Measurements from ENCODE around the gene NUDT13. TPM values are rescaled to one million over a fixed set of nuclear protein-coding genes. Genes with fewer than 3 reads are reported as not detected.

Gene NUDT13
- total and polyA plus RNA-seq, 2 donors (not counting 1 experiment from before 2014, with no cell fraction given), result 2.5 to 4.5 TPM

- H3K27ac Mint-ChIP-seq, result peak overlapping the region; percentile 86
- no peak for TF ChIP-seq CTCF (IDR thresholded peaks at IDR 0.05)
- TF ChIP-seq EZH2 (IDR thresholded peaks at IDR 0.05; ENCODE audit: borderline replicate concordance, insufficient read depth, low read depth, low read length, poor library complexity, severe bottlenecking), result no peak
- intact Hi-C loops (cut with micrococcal nuclease), result loop anchor here (1.0 to 5.0 kb wide), 9 partner anchors 9 to 814 kb away; partner anchors contain the start of genes DNAJB12, DNAJC9, MICU1 and MRPS16
- ChIA-PET POLR2A (interaction anchor here (0.6 kb wide), 2 partner anchors 457 to 849 kb away, joined by 3 to 4 read pairs; no protein-coding TSS in a partner anchor), CTCF (interaction anchor here (0.6 to 1.5 kb wide), 4 partner anchors 9 to 73 kb away, joined by 4 to 6 read pairs (median 5); partner anchors contain the start of gene P4HA1)
- H3K9me3 Mint-ChIP-seq (ENCODE audit: insufficient read depth), result no peaks in the 10 kb centered on the region
- Histone ChIP-seq H3K36me3 (replicated peaks in 1 of 2; ENCODE audit: control extremely low read depth in 1 of 2, control insufficient read depth in 1 of 2, extremely low read depth in 1 of 2, insufficient read depth in 2 of 2, low read length in 1 of 2) (no peaks in the 10 kb centered on the region), H2AFZ (ENCODE audit: insufficient read depth, low read depth, low read length, poor library complexity, severe bottlenecking) (peak overlapping the region; percentile 98), H3K27me3 (replicated peaks in 1 of 4; ENCODE audit: control extremely low read depth in 1 of 4, control insufficient read depth in 3 of 4, insufficient read depth in 4 of 4, low read length in 3 of 4) (no peaks in the 10 kb centered on the region), H3K4me3 (ENCODE audit: control extremely low read depth in 1 of 5, extremely low read depth in 1 of 5, insufficient read depth in 1 of 5, low read depth in 2 of 5, low read length in 4 of 5) (peak overlapping the region; percentile 72 to 99 (median 96)), H3K4me2 (replicated peaks; ENCODE audit: low read depth, low read length, poor library complexity, severe bottlenecking) (peak overlapping the region; percentile 73), H3K9ac (ENCODE audit: low read length) (peak overlapping the region; percentile 76), H3K4me1 (ENCODE audit: control insufficient read depth in 2 of 2, insufficient read depth in 2 of 2, low read length in 2 of 2) (peaks cover 18 to 19% of the 10 kb centered on the region in 2 donors), H3K79me2 (ENCODE audit: control insufficient read depth, insufficient read depth, low read length) (peaks cover 51% of the 10 kb centered on the region), H3K27ac (ENCODE audit: low read length in 2 of 2) (peak overlapping the region; percentile 90), H4K20me1 (ENCODE audit: control insufficient read depth, insufficient read depth, low read length, poor library complexity, severe bottlenecking) (no peaks in the 10 kb centered on the region), H3K9me3 (ENCODE audit: control extremely low read depth in 1 of 3, control insufficient read depth in 2 of 3, insufficient read depth in 1 of 3, low read length in 2 of 3) (no peaks in the 10 kb centered on the region)
- H3K27me3 Mint-ChIP-seq, result no peaks in the 10 kb centered on the region
- peaks cover 36% of the 10 kb centered on the region for H3K4me1 Mint-ChIP-seq
- ATAC-seq (ENCODE audit: low read depth), result no peak
- H3K4me3 Mint-ChIP-seq, result peak overlapping the region; percentile 100
- 0% methylated on average over 3 of the region's 6 CpGs for WGBS (ENCODE audit: insufficient coverage)
- DNase-seq, result no peak
These were observed 58.2 kb downstream of the NUDT13 start for GRCh38 chr10:73168465-73168803.

GRCh38 chr10:73169320-73169719 is 59.1 kb downstream of the NUDT13 start:
- Histone ChIP-seq H3K27ac (ENCODE audit: low read length in 2 of 2) (no peak overlapping the region), H3K4me3 (ENCODE audit: control extremely low read depth in 1 of 5, extremely low read depth in 1 of 5, insufficient read depth in 1 of 5, low read depth in 2 of 5, low read length in 4 of 5) (no peak overlapping the region), H3K4me2 (replicated peaks; ENCODE audit: low read depth, low read length, poor library complexity, severe bottlenecking) (no peak overlapping the region), H3K79me2 (ENCODE audit: control insufficient read depth, insufficient read depth, low read length) (peaks cover 44% of the 10 kb centered on the region), H2AFZ (ENCODE audit: insufficient read depth, low read depth, low read length, poor library complexity, severe bottlenecking) (no peak overlapping the region), H3K9me3 (ENCODE audit: control extremely low read depth in 1 of 3, control insufficient read depth in 2 of 3, insufficient read depth in 1 of 3, low read length in 2 of 3) (no peaks in the 10 kb centered on the region), H3K4me1 (ENCODE audit: control insufficient read depth in 2 of 2, insufficient read depth in 2 of 2, low read length in 2 of 2) (peaks cover 18 to 19% of the 10 kb centered on the region in 2 donors), H3K27me3 (replicated peaks in 1 of 4; ENCODE audit: control extremely low read depth in 1 of 4, control insufficient read depth in 3 of 4, insufficient read depth in 4 of 4, low read length in 3 of 4) (no peaks in the 10 kb centered on the region), H3K36me3 (replicated peaks in 1 of 2; ENCODE audit: control extremely low read depth in 1 of 2, control insufficient read depth in 1 of 2, extremely low read depth in 1 of 2, insufficient read depth in 2 of 2, low read length in 1 of 2) (no peaks in the 10 kb centered on the region), H3K9ac (ENCODE audit: low read length) (no peak overlapping the region), H4K20me1 (ENCODE audit: control insufficient read depth, insufficient read depth, low read length, poor library complexity, severe bottlenecking) (no peaks in the 10 kb centered on the region)
- Mint-ChIP-seq H3K4me1 (peaks cover 31% of the 10 kb centered on the region), H3K9me3 (ENCODE audit: insufficient read depth) (no peaks in the 10 kb centered on the region), H3K4me3 (no peak overlapping the region), H3K27ac (no peak overlapping the region), H3K27me3 (no peaks in the 10 kb centered on the region)
- DNase-seq (no peak), ATAC-seq (ENCODE audit: low read depth) (no peak)
- ChIA-PET CTCF (interaction anchor here (1.1 to 2.3 kb wide), 3 partner anchors 8 to 73 kb away, joined by 5 to 18 read pairs (median 8); partner anchors contain the start of gene P4HA1), POLR2A (interaction anchor here (0.6 to 0.7 kb wide), 2 partner anchors 423 to 594 kb away, joined by 3 read pairs; no protein-coding TSS in a partner anchor)
- TF ChIP-seq CTCF (IDR thresholded peaks at IDR 0.05) (no peak), EZH2 (IDR thresholded peaks at IDR 0.05; ENCODE audit: borderline replicate concordance, insufficient read depth, low read depth, low read length, poor library complexity, severe bottlenecking) (no peak)
- no CpG with 5 or more reads among the region's 3 CpGs for WGBS (ENCODE audit: insufficient coverage)
- intact Hi-C loops (cut with micrococcal nuclease), result loop anchor here (2.0 to 5.0 kb wide), 4 partner anchors 328 to 815 kb away; partner anchors contain the start of genes DNAJB12, MICU1, PPP3CB and SEC24C

All from B cell (primary cell).